Measurements from ENCODE around the gene LTBP1.
"Not testable (repeated sequence)": the region's sequence is repeated elsewhere in the genome, so short reads cannot be mapped to it uniquely, and the experiment has no call there.

The LTBP1 gene

DNA sequence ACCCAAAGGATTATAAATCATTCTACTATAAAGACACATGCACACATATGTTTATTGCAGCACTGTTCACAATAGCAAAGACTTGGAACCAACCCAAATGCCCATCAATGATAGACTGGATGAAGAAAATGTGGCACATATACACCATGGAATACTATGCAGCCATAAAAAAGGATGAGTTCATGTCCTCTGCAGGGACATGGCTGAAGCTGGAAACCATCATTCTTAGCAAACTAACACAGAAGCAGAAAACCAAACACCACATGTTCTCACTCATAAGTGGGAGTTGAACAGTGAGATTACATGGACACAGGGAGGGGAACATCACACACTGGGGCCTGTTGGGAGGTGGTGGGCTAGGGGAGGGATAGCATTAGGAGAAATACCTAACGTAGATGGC is 288.8 kb downstream of the LTBP1 start:
- DNase-seq, result not testable (repeated sequence)

DNA sequence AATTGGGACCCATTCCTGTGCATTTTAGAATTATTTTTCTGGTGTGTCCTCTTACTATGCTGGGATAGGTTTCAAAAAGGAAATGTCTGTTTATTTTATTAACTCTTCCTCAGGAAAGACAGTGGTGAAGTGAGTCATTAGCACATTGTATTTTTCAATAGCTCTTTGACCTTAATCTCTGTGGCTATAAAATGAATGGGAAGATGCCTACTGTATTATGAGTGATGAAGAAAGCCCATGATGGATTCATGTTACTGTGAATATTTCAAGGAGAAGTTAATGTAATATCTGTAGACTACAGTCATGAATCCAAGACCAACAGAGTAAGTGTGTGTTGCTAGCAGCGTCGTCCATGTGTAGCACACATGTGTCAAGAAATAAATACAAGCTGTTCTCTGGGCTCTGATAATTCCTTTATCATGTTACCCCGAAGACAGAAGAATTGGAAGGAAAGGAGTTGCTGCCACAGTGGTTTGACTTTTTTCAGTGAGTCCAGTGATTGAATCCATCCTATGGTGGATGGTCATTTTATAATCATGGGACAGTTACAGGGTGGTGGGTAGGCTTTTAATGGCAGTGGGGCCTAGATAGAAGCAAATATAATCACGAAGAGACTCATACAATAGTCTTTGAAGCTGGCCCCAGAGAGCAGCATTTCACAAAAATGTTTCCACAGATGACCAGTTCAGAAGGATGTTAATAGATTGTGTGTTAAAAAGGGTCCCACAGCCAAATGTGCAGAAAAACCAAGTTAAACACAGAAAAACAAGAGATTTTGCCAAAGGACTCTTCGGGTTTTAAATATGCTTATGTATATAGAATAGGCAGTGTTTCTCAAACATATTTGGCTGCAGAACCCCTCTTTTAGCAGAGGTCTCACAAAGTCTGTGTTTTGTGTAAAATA is 290.0 kb downstream of the LTBP1 start:
- no peak for DNase-seq

DNA sequence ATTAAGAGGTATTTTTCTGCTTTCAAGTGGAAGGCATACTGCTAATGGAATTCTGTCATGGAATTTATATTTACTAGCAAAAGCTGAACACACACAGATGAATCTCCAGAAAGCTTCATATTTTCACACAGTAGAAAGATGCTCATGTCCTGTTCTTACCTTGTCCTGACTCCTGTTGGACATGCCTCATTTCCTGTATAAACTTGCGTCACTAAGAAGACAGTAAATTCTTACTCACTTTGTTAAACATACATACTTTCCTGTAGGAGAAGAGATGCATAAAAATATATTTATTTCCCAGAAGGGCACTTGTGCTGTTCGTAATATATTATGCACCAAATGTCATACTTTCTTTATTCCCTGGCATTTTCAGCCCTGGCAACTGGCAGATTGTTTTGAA is 291.4 kb downstream of the LTBP1 start:
- DNase-seq, result no peak

DNA sequence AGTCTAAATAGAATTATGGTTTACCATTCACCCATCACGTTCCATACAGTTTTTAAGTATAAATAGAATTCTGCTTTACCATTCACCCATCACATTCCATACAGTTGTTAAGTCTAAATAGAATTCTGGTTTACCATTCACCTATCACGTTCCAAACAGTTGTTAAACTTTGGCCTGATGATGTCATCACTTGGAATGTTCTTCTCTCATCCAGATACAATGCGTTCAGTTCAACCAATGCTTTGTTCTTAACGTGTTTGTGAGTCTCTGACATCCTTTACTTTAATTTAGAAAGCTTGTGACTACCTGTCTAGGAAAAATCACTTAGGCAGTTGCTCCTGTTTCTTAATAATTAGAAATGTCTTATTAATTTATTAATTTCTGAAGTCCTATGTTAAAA is 293.4 kb downstream of the LTBP1 start:
- no peak for DNase-seq

DNA sequence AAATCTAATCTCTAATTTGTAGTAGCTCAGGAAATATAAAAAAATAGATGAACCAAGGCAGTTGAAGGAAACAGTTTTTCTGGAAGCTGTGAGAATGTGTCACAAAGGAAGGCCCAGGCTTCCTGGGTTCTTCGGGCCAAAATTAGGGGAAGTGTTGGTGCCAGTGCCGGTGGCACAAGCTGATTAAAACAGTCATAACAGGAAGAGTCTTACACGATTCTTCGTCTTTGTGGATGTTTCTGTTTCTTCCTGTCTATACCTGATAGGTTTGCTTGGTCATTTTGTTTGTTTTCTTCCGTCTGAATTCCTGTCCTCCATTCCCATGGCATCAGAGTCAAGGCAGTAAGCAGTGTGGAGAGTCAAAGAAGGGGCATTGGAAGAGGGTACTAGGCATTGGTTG is 294.3 kb downstream of the LTBP1 start:
- no peak for DNase-seq

DNA sequence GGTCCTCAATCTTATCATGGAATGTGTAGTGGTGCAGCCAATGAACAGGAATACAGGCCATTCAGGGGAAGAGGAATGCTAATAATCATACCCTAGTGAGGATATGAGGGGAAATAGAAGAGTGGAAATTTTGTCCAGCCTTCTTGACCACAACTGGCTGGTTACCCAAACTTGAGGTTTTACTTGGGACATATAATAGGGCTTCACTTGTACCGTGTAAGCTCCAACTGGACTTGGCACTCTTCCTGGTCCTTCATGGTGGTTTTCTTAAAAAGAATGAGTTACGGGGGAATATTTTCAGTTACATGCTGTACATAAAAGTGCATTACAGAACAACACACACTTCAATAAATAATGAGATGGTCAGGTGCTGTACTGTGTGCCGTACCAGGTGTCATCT is 294.8 kb downstream of the LTBP1 start:
- no peak for DNase-seq

DNA sequence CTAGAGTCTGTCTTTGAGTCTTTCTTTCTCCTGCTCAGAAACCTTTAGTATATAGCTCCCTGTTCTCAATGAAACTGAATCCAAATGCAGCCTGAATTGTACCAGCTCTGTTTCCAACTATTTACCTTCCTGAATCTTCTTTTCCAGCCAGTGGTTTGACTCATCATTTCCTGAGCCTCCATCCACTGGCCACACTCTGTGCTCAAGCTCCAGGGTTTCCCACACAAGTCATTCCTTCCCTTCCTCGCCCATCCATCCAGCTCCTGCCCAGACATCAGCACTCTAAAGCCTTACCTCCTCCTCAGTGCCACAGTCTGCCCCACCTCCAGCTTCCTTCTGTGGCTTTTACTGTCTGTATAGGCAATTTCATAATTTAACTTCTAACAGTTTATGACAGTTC is 296.1 kb downstream of the LTBP1 start:
- DNase-seq, result no peak

DNA sequence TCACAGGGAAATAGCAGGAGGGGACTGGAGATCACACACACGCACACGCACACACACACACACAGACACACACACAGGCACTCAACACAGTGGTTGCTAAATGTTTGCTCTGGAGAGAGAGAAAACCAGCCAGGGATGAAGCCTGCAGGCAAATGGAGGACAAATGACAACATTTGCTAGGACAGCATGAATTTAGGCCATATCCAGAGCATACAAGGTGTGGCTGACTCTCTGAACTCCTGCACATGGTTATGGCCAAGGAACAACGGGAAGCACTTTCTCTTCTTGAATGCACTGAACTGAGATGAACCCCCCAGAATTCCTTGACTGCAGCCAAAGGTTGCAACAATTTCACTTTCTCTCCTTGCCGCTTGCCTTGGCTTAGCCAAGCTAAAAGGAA is 299.7 kb downstream of the LTBP1 start:
- no peak for DNase-seq

DNA sequence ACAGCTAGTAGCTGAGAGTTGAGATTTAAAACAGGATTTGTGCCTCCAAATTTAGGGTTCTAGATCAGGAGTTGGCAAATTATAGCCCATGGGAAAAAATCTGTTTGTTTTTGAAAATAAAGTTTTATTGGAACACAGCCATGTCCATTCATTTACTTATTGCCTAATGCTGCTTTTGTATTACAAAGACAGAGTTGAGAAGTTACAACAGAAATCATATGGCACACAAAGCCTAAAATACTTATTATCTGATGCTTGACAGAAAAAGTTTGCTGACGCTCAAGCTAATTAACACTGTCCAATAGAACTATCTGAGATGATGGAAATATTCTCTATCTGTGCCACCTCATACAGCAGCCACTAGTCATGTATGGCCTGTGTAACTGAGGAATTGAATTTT is 300.6 kb downstream of the LTBP1 start:
- DNase-seq, result no peak

DNA sequence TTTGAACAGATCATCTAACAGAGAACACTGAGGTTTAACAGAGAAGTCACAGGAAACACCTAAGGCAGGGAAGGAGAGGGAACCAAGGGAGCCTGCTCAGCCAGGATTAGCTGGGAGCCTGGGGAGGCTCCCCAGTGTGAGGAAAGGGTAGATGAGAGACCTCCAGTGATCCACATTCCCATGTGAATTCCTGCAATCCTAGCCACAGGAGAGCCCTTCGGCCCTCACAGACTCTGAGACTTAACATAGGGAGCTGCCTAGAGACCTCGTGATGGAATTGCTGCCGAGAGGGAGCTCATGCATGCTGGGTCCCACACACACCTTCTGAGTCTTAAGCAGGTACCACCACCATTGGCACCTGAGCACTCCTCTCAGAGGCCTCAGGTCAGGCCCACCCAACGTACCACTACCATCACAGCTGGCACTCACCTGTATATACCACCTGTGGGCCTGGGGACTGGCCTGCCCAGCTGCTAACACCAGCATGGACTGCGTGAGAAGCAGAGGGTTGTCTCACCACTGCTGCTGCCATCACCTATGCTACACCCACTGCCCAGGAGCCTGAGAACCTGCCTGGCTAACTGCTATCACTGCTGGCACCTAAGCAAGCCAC is 303.8 kb downstream of the LTBP1 start:
- no peak for DNase-seq

DNA sequence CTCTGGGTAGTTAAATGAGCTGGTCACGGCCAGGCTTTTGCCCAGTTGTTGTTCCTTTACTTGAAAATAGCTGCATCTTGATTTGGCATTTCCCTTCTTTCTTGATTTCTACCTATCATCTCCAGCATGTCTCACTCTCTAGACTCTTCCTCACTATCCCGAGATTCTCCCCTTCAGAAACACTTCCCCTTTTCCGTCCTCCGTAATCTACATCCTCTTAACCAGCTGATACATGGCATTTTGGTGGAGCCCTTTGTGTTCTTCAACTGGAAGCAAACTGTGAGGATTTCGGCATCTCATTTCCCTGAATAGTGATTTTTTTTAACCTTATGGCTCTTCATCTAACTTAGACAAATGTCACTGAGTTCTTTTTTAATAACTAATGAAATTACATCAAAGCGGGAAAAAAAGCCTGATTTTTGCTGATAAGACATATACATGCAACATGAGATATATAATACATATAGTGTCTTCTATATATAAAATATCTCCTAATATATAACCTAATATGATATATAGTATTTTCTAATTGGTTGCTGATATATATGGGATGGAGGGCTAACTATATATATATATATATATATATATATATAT is 309.5 kb downstream of the LTBP1 start:
- DNase-seq, result no peak

DNA sequence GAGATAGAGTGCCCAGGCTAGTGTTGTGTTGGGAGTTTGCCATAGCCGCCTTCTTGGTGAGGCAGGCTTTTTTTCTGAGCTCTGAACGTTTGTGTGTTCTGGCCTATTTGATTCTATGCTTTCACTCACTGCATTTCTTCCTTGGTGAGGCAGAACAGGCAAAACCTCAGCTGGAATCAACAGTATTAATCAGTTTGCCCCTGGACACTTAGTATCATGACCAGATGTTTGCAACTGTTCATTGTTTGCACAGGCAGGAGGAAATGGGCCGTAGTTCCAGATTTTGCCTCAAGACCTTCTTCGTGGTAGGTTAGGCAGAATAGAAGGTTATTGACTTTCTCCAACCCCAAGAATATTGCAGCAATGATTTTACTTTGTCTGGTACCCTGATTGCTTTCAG is 311.6 kb downstream of the LTBP1 start:
- DNase-seq, result no peak

DNA sequence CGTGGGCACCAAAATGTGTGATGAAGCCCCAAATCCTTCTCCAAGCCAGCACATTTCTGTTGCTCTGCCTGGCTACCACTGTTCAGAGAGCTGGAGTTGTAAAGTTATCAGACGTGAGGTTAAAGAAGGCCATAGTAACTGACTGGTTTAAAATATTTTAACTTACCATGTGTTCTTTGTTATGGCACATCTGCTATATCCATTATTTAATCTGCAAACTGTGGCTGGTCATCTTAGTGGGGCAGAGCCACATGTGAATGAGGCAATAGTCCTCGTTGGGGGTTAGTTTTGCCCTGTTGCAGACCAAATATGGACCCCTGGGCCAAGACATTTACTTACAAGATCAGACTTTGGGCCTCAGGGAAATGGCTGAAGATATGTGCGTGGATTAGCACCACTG is 315.3 kb downstream of the LTBP1 start:
- DNase-seq, result no peak

DNA sequence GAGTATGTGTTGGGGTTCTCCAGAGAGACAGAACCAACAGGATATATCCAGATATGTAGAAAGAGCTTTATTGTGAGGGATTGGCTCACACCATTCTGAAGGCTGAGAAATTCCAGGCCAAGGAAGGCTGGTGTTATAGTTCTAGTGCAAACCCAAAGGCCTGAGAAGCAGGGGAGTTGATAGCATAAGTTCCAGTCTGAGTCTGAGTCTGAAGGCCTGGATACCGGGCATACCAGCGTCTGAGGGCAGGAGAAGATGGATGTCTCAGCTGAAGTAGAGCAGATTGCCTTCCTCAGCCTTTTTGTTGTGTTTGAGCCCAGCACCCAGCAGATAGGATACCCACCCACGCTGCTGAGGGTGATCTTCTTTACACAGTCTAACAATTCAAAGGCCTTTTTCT is 318.0 kb downstream of the LTBP1 start:
- DNase-seq, result no peak

DNA sequence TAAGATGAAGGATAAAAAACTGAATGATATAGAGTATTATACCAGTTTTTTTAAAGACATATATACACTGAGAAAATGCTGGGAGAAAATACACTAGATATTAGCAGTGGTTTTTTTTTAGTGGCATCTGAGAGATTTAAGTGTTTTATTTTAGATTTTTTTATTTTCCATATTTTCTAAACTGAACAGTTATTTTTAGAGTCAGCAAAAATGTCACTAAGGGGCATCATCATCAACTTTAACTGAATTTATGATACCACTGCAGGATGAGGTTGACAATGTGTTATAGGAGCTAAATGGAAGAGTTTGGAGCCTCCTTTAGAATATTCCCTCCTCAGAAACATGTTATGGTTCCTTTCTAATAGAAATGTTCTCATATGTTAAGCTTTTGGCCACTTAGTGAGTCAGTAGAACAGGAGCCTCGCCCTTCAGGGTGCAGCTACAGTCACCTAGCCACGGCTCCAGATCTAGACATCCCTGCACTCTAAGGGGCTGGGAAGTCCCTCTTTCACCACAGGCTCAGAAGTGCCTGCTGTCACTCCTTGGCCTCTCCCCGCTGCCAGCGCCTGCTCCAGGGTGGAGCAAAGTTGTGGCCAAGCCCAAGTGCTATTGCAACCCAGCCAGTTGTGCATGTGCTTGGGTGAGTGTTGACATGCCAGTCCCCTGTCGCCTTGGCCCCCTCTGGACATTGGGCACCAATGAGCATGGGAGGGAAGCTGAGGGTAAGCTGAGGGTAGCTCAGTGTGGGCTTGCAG is 319.0 kb downstream of the LTBP1 start:
- no peak for DNase-seq

DNA sequence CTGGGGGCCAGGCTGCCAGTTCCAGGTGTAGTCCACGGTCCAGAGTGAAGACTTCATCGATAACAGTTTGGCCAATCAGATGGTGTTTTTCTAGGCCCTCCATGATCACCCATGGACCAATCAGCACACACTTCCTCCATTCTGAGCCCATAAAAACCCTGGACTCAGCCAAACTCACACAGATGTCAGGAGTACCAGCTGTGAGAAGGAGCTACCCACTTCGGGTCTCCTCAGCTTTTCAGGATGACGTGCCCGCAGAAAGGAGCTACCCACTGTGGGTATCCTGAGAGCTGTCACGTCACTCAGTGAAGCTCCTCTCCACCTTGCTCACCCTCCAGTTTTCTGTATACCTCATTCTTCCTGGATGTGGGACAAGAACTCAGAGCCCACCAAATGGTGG is 319.7 kb downstream of the LTBP1 start:
- DNase-seq, result no peak

DNA sequence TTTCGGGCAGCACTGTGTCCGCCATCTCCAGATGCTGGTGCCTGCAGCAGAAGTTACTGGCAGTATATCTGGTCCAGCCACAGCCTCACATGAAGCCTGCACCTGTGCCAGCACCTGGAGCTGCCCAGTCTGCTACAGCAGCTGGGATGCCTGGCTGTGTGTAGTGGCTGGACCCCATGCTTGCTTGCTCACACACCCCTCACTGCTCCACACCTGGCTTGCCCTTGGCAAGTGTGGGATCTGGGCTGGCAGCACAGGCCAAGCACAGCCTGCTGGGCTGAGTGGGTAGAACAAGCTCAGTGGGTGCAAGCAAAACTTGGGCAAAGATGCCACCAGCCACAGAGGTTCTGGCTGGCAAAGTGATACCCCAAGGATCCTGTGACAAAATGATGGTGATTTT is 320.3 kb downstream of the LTBP1 start:
- DNase-seq, result no peak

DNA sequence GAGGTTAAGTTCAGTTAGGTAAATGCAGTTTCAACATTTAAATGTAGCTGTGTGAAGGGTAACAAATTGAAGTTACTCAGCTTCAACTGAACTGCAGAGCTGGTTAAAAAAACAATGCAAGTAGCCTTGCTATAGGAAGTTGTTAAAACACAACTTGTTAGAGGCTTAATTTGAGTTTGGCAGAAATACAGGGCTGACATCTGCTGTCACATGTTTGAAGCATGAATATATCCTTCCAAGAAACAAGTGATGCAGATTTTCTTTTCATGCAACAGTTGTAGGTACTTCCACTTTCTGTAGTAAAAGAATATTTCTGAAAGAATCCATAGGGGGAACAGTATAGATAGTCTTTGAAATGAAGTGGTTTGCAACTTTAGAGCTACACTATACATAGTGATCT is 321.0 kb downstream of the LTBP1 start:
- no peak for DNase-seq

DNA sequence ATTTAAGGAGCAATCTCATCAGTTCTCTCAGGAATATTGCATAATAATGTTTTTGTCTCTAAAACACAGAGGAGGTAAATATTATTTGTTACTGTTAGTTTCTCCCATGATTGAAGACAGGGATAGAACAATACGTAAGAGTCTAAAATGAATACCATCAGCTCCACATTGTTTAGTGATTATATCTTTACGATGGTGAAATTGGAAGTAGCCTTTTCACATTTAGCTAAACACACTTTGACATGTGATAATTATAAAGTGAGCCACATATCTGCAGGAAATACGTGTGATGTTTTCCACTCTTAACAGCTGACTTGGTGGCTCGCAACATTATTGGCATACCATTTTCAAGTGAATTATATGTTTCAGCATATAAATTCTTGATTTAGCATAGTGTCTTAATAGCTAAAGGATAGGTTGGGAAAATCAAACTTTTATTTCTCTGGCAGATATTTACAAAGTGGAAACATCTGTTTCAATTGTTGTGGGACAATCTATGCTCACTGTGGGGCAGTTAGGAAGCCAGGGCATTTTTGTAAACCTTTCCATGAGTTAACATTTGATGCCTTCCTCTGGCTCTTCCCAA is 321.6 kb downstream of the LTBP1 start:
- no peak for DNase-seq

DNA sequence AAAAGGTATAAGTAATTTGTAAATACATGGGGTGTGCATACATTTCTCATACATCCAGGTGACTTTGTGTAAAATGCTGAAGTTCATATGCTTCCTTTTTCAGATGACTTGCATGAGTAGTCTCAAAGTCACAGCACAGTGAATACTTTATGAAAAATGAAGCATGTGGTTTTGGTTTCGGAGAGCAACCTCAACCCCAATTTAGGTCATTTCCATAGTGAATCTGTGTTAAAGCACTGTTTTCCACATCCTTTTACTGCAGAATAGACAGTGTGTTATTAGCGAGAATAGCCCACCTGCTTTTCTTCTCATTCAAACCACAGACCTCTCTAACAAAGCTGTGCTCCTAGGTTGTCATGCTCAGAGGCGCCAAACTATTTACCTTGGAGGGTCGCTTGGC is 325.2 kb downstream of the LTBP1 start:
- peak; percentile 38 for DNase-seq

DNA sequence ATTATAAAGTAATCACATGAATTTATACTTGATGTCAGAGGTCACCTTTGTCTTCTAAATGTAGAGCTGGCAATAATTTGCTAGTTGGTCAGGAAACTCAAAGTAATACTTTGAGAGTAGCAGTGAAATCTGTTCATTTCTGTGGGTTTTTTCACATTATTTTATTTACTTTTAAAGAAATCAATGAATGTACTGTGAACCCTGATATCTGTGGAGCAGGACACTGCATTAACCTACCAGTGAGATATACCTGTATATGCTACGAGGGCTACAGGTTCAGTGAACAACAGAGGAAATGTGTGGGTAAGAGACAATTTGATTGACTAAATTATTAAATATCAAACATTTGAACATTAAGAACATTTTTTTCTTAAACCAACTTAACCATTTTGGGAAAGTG is 326.7 kb downstream of the LTBP1 start:
- DNase-seq, result no peak

DNA sequence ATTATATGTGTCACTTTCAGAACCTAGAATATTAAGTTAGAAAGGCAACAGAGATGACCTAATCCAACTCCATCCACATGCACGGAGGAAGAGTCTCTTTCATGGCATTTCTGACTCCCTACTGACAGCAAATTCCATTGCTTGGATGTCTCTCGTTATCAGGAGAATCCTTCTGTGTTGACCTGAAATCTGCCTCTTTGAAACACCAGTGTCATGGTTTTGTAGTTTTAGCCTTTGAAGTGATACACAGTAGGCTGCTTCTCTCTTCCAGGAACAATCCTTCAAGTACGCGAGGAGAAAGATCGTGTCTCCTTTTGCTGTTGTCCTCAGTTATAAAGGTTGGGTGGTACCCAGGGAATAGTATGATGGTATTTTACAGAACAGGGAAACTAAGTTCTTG is 327.8 kb downstream of the LTBP1 start:
- no peak for DNase-seq

Measured in CD4-positive, alpha-beta T cell treated with Interleukin-4 for 4 hours (primary cell).